Stimulated activated CD4-positive, alpha-beta T cell treated with anti-CD3 and anti-CD28 coated beads, Interleukin-2, amount 100 ng/mL, for 24 hours (primary cell): ENCODE results near the gene NOL4L.
"Not testable (repeated sequence)": the region's sequence is repeated elsewhere in the genome, so short reads cannot be mapped to it uniquely, and the experiment has no call there.

Experiments used
- DNase-seq, 2 donors: peaks; one replicate each; pipeline ENCODE4 v3.0.0-alpha.2; 2020

The NOL4L gene

GRCh38 chr20:32612351-32613191, 27.4 kb upstream of the NOL4L start:
- no peak for DNase-seq

GRCh38 chr20:32611868-32612267, 26.7 kb upstream of the NOL4L start:
- no peak for DNase-seq

- DNase-seq = no peak
Observed at GRCh38 chr20:32611286-32611685, 26.2 kb upstream of the NOL4L start.

GRCh38 chr20:32610472-32611218, 25.5 kb upstream of the NOL4L start:
- no peak for DNase-seq

DNA sequence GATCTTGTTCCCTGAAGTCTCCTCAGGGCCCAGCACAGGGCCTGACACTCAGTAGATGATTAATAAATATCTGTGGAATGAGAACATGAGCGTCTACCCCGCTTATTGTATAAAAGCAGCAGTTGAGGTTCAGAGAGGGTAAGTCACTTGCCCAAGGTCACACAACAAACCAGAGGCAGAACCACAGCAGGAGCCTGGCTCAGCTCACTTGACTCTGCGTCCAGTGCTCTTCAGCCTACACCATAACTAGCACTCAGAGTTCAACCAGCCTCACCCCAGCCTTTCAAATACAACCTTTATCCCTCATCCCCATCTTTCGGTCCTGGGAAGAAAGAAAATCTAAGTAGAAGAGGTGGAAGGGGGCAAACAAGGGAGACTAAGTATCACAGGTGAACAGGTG, 24.9 kb upstream of the NOL4L start:
- no peak for DNase-seq

GRCh38 chr20:32609111-32609773, 24.1 kb upstream of the NOL4L start:
- DNase-seq = no peak

DNA sequence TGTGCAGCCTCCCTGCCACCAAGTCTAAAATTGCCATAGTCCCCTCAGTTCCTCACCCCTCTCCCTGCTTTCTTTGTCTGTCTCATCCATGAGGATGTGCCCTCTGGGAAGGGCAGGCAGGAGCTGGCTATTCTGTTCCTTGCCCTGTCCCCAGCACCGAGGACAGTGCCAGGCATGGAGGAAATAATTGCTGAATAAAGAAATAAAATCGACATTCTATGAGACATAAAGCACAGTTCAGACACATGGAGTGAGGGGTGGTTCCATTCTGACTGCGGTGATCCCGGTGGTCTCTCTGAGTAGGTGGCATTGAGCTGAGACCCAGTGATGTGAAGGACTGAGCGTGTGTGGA, 23.5 kb upstream of the NOL4L start:
- DNase-seq = no peak

DNA sequence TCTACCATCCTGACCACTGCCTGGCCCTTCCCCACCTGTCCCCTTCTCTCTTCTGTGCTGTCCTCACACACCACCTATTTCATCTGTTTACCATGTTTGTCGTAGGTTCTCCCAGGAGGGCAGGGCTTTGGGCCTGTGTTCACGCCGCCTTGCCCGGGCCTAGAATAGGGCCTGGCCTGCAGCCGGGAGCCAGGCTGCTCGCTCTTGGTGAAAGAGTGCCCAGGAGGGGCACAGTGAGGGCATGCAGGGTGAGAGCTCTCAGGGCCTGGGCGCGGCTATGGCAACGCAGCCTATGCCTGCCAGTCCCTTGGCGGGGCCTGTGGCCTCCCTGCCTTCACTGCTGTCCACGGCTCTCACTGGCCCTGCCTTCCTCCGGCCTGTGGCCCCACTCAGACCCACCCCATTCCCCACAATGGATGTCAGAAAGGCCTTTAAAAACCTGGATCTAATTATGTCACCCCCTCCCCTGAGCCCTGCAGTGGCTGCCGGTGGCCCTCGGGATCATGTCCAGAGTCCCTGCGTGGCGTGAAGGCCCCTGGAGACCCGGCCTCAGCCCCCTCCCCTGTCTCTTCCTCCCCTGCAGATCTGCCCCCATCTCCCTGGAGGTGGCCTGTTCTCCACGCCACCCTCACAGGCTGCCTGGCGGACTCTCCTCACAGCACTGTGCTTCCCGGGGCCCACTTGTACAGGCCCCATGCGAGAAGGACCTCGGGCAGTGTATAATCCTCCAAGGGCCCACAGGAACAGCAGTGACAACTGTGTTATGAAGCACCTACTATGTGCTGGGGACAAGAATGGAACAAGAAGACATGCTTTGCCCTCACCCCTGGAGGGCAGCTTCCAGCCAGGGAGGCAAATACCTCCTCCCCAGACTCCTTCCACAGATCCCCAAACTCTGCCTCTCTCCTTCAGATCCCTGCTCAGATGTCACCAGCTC, 22.9 kb upstream of the NOL4L start:
- no peak for DNase-seq

GRCh38 chr20:32607324-32607723, 22.2 kb upstream of the NOL4L start:
- no peak for DNase-seq

GRCh38 chr20:32606790-32607189, 21.7 kb upstream of the NOL4L start:
- DNase-seq = no peak

- DNase-seq = no peak
Observed at GRCh38 chr20:32606107-32606506, 21.0 kb upstream of the NOL4L start.

GRCh38 chr20:32605167-32605656, 20.1 kb upstream of the NOL4L start:
- DNase-seq = no peak

DNA sequence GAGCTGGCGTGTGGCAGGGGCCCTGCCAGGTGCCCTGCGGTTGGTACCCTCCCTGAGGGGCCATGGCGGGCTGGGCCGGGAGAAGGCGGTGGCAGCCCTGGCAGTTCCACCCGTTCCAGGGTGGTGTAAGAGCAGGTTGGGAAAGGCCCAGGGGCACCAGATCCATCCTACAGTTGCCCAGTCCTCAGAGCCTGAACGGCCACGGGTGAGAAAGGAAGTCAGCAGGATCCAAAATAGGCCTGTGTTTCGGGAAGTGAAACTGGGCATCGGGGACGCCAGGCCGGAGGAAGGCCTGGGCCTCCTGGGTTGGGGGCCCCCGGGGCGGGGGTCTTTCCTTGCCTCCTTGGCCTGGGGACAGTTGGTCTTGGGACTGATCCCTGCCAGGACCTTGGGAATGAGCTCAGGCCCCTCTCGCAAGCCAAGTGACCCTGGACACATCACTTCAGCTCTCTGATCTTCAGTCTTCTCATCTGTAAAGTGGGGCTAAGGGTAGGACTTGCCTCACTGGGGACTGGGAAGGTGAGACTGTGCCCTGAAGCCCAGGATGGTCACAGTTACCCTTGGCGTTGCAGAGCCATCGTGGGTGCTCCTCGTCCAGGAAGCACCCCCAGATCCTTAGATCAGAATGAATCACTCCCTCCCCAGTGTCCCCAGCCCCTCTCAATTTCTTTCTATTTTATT, 18.1 kb upstream of the NOL4L start:
- DNase-seq = no peak

GRCh38 chr20:32602273-32602672, 17.1 kb upstream of the NOL4L start:
- no peak for DNase-seq

DNA sequence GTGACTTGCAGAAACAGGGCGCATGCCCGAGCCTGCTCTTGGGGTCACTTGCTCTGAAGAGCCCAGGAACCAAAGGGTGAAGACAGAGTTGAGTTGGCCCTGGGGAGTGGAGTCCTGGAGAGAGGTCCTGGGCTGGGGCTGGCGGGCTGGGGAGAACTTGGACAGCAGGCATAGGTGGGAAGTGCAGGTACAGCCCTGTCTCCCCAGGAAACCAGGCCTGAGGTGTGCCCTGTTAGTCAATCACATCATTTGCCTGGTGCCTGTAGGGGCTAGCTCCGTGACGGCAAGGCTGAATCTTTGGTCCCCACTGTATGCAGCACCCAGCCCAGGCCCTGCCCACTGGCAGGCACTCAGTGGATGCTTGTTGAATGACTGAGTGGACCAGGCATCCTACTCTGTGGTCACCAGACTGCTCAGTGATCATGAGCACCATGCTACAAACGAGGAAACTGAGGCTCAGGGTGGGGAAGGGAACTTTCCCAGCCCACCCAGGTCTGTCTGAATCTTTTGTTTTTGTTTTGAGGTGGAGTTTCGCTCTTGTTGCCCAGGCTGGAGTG, 15.6 kb upstream of the NOL4L start:
- DNase-seq = no peak

GRCh38 chr20:32599783-32600340, 14.7 kb upstream of the NOL4L start:
- DNase-seq = no peak

DNA sequence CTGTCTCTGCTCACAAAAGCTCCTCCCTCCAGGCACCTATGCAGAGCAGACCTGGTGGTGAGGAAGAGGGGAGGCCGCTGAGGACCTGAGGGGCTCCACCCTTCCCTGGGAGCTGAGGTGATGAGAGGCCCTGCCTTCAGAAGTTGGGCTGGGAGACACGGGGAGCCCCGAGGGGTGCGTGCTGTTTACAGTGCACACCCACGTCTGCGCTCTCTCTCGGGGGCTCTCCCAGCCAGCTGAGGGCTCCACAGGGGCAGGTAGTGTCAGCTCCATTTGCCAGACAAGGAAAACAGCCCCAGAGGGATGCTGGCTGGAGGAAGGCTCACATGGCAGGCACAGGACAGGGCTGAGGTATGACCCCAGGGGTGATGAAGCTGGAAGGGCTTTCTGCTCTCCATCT, 13.5 kb upstream of the NOL4L start:
- no peak for DNase-seq

DNA sequence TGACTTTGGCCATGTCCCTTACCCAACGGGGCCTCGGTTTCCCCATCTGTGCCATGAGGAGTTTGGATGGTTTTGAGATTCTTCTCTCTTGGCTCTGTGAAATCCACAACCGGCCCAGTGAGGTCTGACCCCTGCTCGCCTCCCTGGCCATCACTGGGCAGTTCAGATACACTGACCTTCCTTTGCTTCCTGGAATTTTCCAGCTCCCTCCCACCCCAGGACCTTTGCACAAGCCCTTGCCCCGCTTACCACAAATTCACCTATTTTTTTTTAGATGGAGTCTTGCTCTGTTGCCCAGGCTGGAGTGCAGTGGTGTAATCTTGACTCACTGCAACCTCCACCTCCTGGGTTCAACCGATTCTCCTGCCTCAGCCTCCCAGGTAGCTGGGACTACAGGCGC, 12.6 kb upstream of the NOL4L start:
- DNase-seq = no peak

- DNase-seq = no peak
Observed at GRCh38 chr20:32596681-32597252, 11.6 kb upstream of the NOL4L start.

GRCh38 chr20:32595143-32595542, 10.0 kb upstream of the NOL4L start:
- DNase-seq = no peak

DNA sequence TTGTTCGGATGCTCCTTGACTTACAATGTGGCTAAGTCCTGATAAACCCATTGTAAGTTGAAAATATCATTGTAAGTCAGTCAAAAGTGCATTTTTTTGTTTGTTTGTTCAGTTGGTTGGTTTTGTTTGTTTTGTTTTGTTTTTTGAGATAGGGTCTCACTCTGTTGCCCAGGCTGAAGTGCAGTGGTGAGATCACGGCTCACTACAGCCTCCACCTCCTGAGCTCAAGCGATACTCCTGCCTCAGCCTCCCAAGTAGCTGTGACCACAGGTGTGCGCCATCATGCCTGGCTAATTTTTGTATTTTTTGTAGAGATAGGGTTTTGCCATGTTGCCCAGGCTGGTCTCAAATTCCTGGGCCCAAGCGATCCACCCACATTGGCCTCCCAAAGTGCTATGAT, 9.5 kb upstream of the NOL4L start:
- not testable (repeated sequence) for DNase-seq
